ENCODE results near the gene YWHAQ.

DNA sequence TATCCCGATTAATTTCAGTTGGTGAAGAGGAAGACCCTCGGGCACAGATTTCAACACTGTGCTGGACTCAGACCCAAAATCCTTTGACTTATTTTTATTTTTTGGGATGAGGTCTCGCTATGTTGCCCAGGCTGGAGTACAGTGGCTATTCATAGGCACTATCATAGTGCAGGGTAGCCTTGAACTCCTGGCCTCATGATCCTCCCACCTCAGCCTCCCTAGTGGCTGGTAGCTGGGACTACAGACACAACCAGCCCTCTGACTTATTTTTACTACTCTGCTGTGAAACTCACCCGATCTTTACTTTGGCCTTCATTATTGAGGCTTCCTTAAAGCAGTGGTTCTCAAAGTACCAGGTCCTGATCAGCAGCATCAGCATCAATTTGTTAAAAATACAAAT lies 57.0 kb downstream of the YWHAQ start:
- TF ChIP-seq CTCF (IDR thresholded peaks at IDR 0.05) (no peak), EZH2 (IDR thresholded peaks at IDR 0.05; ENCODE audit: borderline replicate concordance, insufficient read depth, low read depth, low read length, poor library complexity, severe bottlenecking) (no peak)

Measured in B cell (primary cell).